GM12892 (cell line): ENCODE data around the gene MRPS33.

ENCODE experiments used
- POLR2AphosphoS5 ChIP-seq: IDR thresholded peaks from 2 replicates; pipeline ENCODE4 v1.6.1; 2011; ENCODE audit warnings: low read depth, low read length, control low read depth
- TAF1 ChIP-seq: IDR thresholded peaks from 2 replicates; pipeline ENCODE4 v1.6.1; 2011; ENCODE audit warnings: low read depth, mild to moderate bottlenecking, control low read depth, low read length, borderline replicate concordance

DNA sequence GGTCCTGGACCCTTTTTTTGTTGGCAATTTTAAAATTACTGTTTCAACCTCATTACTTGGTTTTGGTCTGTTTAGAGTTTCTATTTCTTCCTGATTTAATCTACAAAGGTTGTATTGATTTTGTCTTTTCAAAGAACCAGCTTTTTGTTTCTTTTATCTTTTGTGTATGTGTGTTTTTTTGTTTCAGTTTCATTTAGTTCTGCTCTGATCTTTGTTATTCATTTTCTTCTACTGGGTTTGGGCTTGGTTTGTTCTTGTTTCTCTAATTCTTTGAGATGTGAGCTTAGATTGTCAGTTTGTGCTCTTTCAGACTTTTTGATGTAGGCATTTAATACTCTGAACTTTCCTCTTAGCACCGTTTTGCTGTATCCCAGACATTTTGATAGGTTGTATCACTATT is 8.5 kb upstream of the MRPS33 start:
- no peak for TF ChIP-seq POLR2AphosphoS5
- no peak for TF ChIP-seq TAF1
